Measurements from ENCODE around the gene TRNP1. TPM values are rescaled to one million over a fixed set of nuclear protein-coding genes. Genes with fewer than 3 reads are reported as not detected.

Gene TRNP1
- polyA plus RNA-seq, 1 donor from 2014 or later = 11.0 TPM

DNA sequence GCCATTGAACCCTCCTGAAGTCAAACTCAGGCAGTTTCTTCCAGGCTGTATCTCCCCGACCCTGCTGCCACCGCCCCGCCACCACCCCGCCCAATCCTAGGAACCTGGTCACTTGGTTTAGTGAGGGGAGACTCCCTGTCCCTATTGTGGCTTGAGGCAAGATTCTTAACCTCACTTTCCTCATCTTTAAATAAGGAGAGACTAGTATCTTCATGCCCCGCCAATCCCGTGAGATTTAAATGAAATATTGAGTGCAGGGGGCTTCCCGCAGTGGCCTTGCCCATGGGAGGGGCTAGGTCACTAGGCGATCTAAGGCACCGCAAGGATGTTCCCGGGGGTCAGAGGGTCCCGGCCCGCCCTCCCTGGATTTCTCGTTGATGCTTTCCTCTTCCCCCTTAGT, 34.2 kb upstream of the TRNP1 start:
- H4K20me1 ChIP-seq (ENCODE audit: insufficient read depth) = no peaks in the 10 kb centered on the region
- H2AFZ ChIP-seq (ENCODE audit: low read depth, low read length) = no peak overlapping the region
- H3K4me2 ChIP-seq (ENCODE audit: low read length) = no peak overlapping the region
- no peak overlapping the region for H3K27ac ChIP-seq (ENCODE audit: low read length)
- TF ChIP-seq, protein P1, sequence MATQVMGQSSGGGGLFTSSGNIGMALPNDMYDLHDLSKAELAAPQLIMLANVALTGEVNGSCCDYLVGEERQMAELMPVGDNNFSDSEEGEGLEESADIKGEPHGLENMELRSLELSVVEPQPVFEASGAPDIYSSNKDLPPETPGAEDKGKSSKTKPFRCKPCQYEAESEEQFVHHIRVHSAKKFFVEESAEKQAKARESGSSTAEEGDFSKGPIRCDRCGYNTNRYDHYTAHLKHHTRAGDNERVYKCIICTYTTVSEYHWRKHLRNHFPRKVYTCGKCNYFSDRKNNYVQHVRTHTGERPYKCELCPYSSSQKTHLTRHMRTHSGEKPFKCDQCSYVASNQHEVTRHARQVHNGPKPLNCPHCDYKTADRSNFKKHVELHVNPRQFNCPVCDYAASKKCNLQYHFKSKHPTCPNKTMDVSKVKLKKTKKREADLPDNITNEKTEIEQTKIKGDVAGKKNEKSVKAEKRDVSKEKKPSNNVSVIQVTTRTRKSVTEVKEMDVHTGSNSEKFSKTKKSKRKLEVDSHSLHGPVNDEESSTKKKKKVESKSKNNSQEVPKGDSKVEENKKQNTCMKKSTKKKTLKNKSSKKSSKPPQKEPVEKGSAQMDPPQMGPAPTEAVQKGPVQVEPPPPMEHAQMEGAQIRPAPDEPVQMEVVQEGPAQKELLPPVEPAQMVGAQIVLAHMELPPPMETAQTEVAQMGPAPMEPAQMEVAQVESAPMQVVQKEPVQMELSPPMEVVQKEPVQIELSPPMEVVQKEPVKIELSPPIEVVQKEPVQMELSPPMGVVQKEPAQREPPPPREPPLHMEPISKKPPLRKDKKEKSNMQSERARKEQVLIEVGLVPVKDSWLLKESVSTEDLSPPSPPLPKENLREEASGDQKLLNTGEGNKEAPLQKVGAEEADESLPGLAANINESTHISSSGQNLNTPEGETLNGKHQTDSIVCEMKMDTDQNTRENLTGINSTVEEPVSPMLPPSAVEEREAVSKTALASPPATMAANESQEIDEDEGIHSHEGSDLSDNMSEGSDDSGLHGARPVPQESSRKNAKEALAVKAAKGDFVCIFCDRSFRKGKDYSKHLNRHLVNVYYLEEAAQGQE (IDR thresholded peaks at IDR 0.05; ENCODE audit: borderline replicate concordance) = no peak
- TF ChIP-seq EZH2 (IDR thresholded peaks at IDR 0.05; ENCODE audit: borderline replicate concordance, insufficient read depth, low read length, poor library complexity, severe bottlenecking) (no peak), POLR2AphosphoS5 (IDR thresholded peaks at IDR 0.05) (no peak), SMC3 (conservative IDR thresholded peaks at IDR 0.05; ENCODE audit: poor library complexity) (no peak), EP300 (conservative IDR thresholded peaks at IDR 0.05; ENCODE audit: poor library complexity, severe bottlenecking) (no peak), RAD21 (conservative IDR thresholded peaks at IDR 0.05) (no peak), MXI1 (conservative IDR thresholded peaks at IDR 0.05; ENCODE audit: poor library complexity, severe bottlenecking) (no peak), TAF1 (IDR thresholded peaks at IDR 0.05; ENCODE audit: low read depth) (no peak)
- TF ChIP-seq, protein P2, sequence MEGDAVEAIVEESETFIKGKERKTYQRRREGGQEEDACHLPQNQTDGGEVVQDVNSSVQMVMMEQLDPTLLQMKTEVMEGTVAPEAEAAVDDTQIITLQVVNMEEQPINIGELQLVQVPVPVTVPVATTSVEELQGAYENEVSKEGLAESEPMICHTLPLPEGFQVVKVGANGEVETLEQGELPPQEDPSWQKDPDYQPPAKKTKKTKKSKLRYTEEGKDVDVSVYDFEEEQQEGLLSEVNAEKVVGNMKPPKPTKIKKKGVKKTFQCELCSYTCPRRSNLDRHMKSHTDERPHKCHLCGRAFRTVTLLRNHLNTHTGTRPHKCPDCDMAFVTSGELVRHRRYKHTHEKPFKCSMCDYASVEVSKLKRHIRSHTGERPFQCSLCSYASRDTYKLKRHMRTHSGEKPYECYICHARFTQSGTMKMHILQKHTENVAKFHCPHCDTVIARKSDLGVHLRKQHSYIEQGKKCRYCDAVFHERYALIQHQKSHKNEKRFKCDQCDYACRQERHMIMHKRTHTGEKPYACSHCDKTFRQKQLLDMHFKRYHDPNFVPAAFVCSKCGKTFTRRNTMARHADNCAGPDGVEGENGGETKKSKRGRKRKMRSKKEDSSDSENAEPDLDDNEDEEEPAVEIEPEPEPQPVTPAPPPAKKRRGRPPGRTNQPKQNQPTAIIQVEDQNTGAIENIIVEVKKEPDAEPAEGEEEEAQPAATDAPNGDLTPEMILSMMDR (IDR thresholded peaks at IDR 0.05; ENCODE audit: poor library complexity, severe bottlenecking) = no peak
- H3K4me3 ChIP-seq (ENCODE audit: low read length) = peak overlapping the region; percentile 66
- no peaks in the 10 kb centered on the region for H3K79me2 ChIP-seq (replicated peaks; ENCODE audit: insufficient read depth, low read length)
- H3K27me3 ChIP-seq (ENCODE audit: insufficient read depth, low read depth, low read length) = peaks cover 51% of the 10 kb centered on the region
- H3K9me2 ChIP-seq (ENCODE audit: insufficient read depth, low read length) = no peaks in the 10 kb centered on the region
- no peak overlapping the region for H3K9ac ChIP-seq (ENCODE audit: low read length)
- H3K36me3 ChIP-seq (ENCODE audit: insufficient read depth, low read length) = no peaks in the 10 kb centered on the region
- no peaks in the 10 kb centered on the region for H3F3A ChIP-seq (ENCODE audit: insufficient read depth, low read length, poor library complexity, severe bottlenecking)
- H3K9me3 ChIP-seq (ENCODE audit: low read length) = no peaks in the 10 kb centered on the region

DNA sequence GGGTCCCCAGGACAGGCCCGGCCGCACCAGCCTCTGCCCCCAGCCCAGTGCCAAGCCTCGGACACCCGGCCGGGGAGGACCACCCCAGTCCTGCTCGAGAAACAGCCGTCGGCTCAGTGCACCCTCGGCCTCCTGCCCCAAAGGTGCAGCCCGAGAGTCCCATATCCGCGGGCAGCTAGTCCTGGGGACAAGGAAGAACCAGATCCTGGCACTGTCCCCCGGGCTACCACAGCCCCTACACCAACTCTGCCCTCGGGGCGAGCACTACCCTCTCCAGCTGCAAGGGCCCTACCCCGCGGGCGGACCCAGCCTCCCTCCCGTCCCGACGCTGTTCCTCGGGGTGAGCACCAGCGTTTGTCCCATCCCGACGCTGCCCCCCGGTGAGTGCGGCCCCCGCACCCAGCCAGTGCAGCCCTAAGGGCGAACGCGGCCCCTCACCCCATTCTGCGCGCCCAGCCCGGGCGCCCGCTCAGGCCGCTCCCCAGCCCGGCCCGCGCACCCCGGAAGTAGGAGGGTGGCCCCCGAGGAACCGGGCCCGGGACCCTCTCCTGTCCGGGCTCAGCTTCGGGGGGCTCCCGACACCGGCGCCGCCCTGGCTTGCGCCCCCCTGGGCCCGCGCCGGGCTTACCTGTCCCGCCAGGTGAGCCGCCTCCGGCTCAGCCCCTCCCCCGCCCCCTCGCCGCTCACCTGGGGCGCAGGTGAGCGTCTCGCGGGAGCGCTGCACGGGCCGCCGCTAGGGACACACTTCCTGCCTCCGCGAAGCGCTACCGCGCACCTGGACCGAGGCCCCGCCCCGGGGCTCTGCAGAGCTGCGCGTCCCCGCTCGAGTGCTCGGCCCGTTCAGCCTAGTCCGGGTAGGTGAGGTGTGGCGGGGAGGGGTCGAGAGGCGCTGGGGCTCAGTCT, 33.5 kb upstream of the TRNP1 start, which contains the start of gene KDF1:
TSS of gene KDF1 (minus strand) at position 747 of the 903 bp plus-strand sequence. CDS start 8,088 bp downstream, outside the sequence.
- Histone ChIP-seq H3F3A (ENCODE audit: insufficient read depth, low read length, poor library complexity, severe bottlenecking) (no peaks in the 10 kb centered on the region), H4K20me1 (ENCODE audit: insufficient read depth) (no peaks in the 10 kb centered on the region), H3K27ac (ENCODE audit: low read length) (no peak within 1 kb of the TSS), H2AFZ (ENCODE audit: low read depth, low read length) (no peak within 1 kb of the TSS), H3K36me3 (ENCODE audit: insufficient read depth, low read length) (no peaks in the 10 kb centered on the region), H3K9ac (ENCODE audit: low read length) (no peak within 1 kb of the TSS), H3K4me2 (ENCODE audit: low read length) (peak within 1 kb of the TSS; percentile 24), H3K4me3 (ENCODE audit: low read length) (peak within 1 kb of the TSS; percentile 66), H3K9me3 (ENCODE audit: low read length) (no peaks in the 10 kb centered on the region), H3K9me2 (ENCODE audit: insufficient read depth, low read length) (no peaks in the 10 kb centered on the region), H3K79me2 (replicated peaks; ENCODE audit: insufficient read depth, low read length) (no peaks in the 10 kb centered on the region), H3K27me3 (ENCODE audit: insufficient read depth, low read depth, low read length) (peaks cover 51% of the 10 kb centered on the region)
- TF ChIP-seq, protein P1 (IDR thresholded peaks at IDR 0.05; ENCODE audit: borderline replicate concordance) = no peak
- no peak for TF ChIP-seq RAD21 (conservative IDR thresholded peaks at IDR 0.05)
- no peak for TF ChIP-seq POLR2AphosphoS5 (IDR thresholded peaks at IDR 0.05)
- no peak for TF ChIP-seq MXI1 (conservative IDR thresholded peaks at IDR 0.05; ENCODE audit: poor library complexity, severe bottlenecking)
- TF ChIP-seq EP300 (conservative IDR thresholded peaks at IDR 0.05; ENCODE audit: poor library complexity, severe bottlenecking) = no peak
- TF ChIP-seq SMC3 (conservative IDR thresholded peaks at IDR 0.05; ENCODE audit: poor library complexity) = no peak
- TF ChIP-seq, protein P2 (IDR thresholded peaks at IDR 0.05; ENCODE audit: poor library complexity, severe bottlenecking) = peak; percentile 55
- no peak for TF ChIP-seq TAF1 (IDR thresholded peaks at IDR 0.05; ENCODE audit: low read depth)
- TF ChIP-seq EZH2 (IDR thresholded peaks at IDR 0.05; ENCODE audit: borderline replicate concordance, insufficient read depth, low read length, poor library complexity, severe bottlenecking) = peak; percentile 49
